ENCODE measurements around the gene AURKB.
"Not testable (repeated sequence)": the region's sequence is repeated elsewhere in the genome, so short reads cannot be mapped to it uniquely, and the experiment has no call there.

Gene AURKB

GRCh38 chr17:8224891-8225812 is 14.8 kb upstream of the AURKB start:
- DNase-seq (ENCODE audit: low read depth) = no peak

GRCh38 chr17:8223356-8224126 is 13.2 kb upstream of the AURKB start:
- DNase-seq (ENCODE audit: low read depth) = no peak

GRCh38 chr17:8222630-8223355 is 12.4 kb upstream of the AURKB start:
- peak; percentile 73 for DNase-seq (ENCODE audit: low read depth)

GRCh38 chr17:8222380-8222629 is 11.9 kb upstream of the AURKB start:
- peak; percentile 63 for DNase-seq (ENCODE audit: low read depth)

GRCh38 chr17:8221663-8222379 is 11.4 kb upstream of the AURKB start:
- DNase-seq (ENCODE audit: low read depth) = no peak

- DNase-seq (ENCODE audit: low read depth) = peak; percentile 81
Observed at GRCh38 chr17:8220783-8221662, 10.6 kb upstream of the AURKB start.

GRCh38 chr17:8214000-8214399 is 3.6 kb upstream of the AURKB start:
- not testable (repeated sequence) for DNase-seq (ENCODE audit: low read depth)

- DNase-seq (ENCODE audit: low read depth) = no peak
Observed at GRCh38 chr17:8212312-8213180, 2.2 kb upstream of the AURKB start.

GRCh38 chr17:8210761-8211458 is 535 bp upstream of the AURKB start:
- no peak for DNase-seq (ENCODE audit: low read depth)

GRCh38 chr17:8206536-8206935 is 3.8 kb downstream of the AURKB start:
- no peak for DNase-seq (ENCODE audit: low read depth)

- DNase-seq (ENCODE audit: low read depth) = no peak
Observed at GRCh38 chr17:8204761-8205555, 5.4 kb downstream of the AURKB start.

GRCh38 chr17:8192070-8192815 is 18.1 kb downstream of the AURKB start:
- DNase-seq (ENCODE audit: low read depth) = no peak

GRCh38 chr17:8190506-8190905 is 19.9 kb downstream of the AURKB start:
- no peak for DNase-seq (ENCODE audit: low read depth)

GRCh38 chr17:8189711-8190477 is 20.5 kb downstream of the AURKB start, which contains the start of gene BORCS6:
BORCS6 (minus strand) TSS chr17:8190180; CDS start chr17:8190140, 40 bp downstream.
- peak; percentile 96 for DNase-seq (ENCODE audit: low read depth)

- DNase-seq (ENCODE audit: low read depth) = no peak
Observed at GRCh38 chr17:8189041-8189710, 21.2 kb downstream of the AURKB start.

GRCh38 chr17:8188263-8188839 is 22.0 kb downstream of the AURKB start:
- DNase-seq (ENCODE audit: low read depth) = no peak

Data from non-pigmented ciliary epithelial cell (primary cell).